Endothelial cell of umbilical vein (primary cell): ENCODE measurements around the gene BAAT. TPM values are rescaled to one million over a fixed set of nuclear protein-coding genes. Genes with fewer than 3 reads are reported as not detected.

ENCODE experiments used
- BruUV-seq: library from RNA; stranded (reverse); fragments of 400-500 nt; replicated peaks from 2 replicates; lab custom pipeline; 2021; lab: Mats Ljungman, UMichigan
- CTCF ChIA-PET: fragments of 300-600, 350-600 bp; sonication (Branson Sonifier 250); formaldehyde crosslinking; loops from one replicate; lab custom pipeline; 2021; ENCODE audit warnings: antibody characterized with exemption, inconsistent platforms; lab: Charles Lee
- POLR2A ChIA-PET: fragments of 300-600, 350-600 bp; sonication (Branson Sonifier 250); formaldehyde crosslinking; loops from one replicate; lab custom pipeline; 2021; ENCODE audit warnings: antibody characterized with exemption, inconsistent platforms; lab: Charles Lee
- DNase-seq: peaks from one replicate; pipeline ENCODE4 v3.0.0-alpha.2; 2011; ENCODE audit warnings: low read depth, low spot score
- FAIRE-seq: peaks from 2 replicates; lab custom pipeline; 2011; peaks lifted over from hg19 to GRCh38; lab: Jason Lieb, UNC
- H2AFZ ChIP-seq: 2 replicates; pipeline ENCODE4 v1.6.0; 2012; ENCODE audit warnings: low read depth, low read length, control low read depth, inconsistent platforms
- H3K27ac ChIP-seq: 2 replicates; pipeline ENCODE4 v1.5.1; 2011; ENCODE audit warnings: low read depth, mild to moderate bottlenecking, control low read depth, low read length, moderate library complexity; ENCODE audit not compliant: insufficient read depth
- H3K27me3 ChIP-seq, 2 experiments: 2 replicates each; pipeline versions ENCODE4 v1.6.0 to v1.6.1; 2011; ENCODE audit warnings: low read length in 2 of 2, mixed read lengths in 1 of 2; ENCODE audit not compliant: control insufficient read depth in 2 of 2, insufficient read depth in 2 of 2
- H3K36me3 ChIP-seq, 2 experiments: 2 replicates in 1 of 2; 3 replicates in 1 of 2; pipeline ENCODE4 v1.5.1; 2011; ENCODE audit warnings: low read length in 2 of 2, mild to moderate bottlenecking in 1 of 2, moderate library complexity in 1 of 2; ENCODE audit not compliant: control insufficient read depth in 2 of 2, insufficient read depth in 2 of 2; ENCODE audit errors: extremely low read depth in 1 of 2
- H3K4me1 ChIP-seq: 3 replicates; pipeline ENCODE4 v1.5.1; 2011; ENCODE audit warnings: mild to moderate bottlenecking, low read length; ENCODE audit not compliant: control insufficient read depth, insufficient read depth; ENCODE audit errors: extremely low read depth
- H3K4me2 ChIP-seq: 2 replicates; pipeline ENCODE4 v1.6.1; 2011; ENCODE audit warnings: low read length, control low read depth, mixed read lengths; ENCODE audit not compliant: insufficient read depth
- H3K4me3 ChIP-seq, 3 experiments: fragments of 200-600 bp in 1 of 3; sonication (generic), shearing (Covaris generic) in 1 of 3; replicated peaks in 1 of 3; 2 replicates each; pipeline ENCODE4 v1.5.1; 2011 to 2016; ENCODE audit warnings: control low read depth in 3 of 3, low read length in 3 of 3, mild to moderate bottlenecking in 2 of 3, inconsistent platforms in 1 of 3, low read depth in 1 of 3, moderate library complexity in 1 of 3; ENCODE audit not compliant: insufficient read depth in 1 of 3
- H3K79me2 ChIP-seq: 2 replicates; pipeline ENCODE4 v1.6.0; 2012; ENCODE audit warnings: low read length, inconsistent platforms; ENCODE audit not compliant: control insufficient read depth, insufficient read depth
- H3K9ac ChIP-seq: replicated peaks from 2 replicates; pipeline ENCODE3; 2011; ENCODE audit warnings: low read length, control low read depth; ENCODE audit not compliant: insufficient read depth; ENCODE audit errors: extremely low read depth
- H3K9me1 ChIP-seq: replicated peaks from 3 replicates; pipeline ENCODE4 v1.6.0; 2011; ENCODE audit warnings: mild to moderate bottlenecking, low read length; ENCODE audit not compliant: control insufficient read depth, insufficient read depth; ENCODE audit errors: extremely low read depth
- H3K9me3 ChIP-seq: replicated peaks from 2 replicates; pipeline ENCODE4 v1.5.1; 2012; ENCODE audit warnings: low read length, inconsistent platforms; ENCODE audit not compliant: control insufficient read depth, insufficient read depth
- H4K20me1 ChIP-seq: replicated peaks from 2 replicates; pipeline ENCODE3; 2011; ENCODE audit warnings: mild to moderate bottlenecking, low read length; ENCODE audit not compliant: control insufficient read depth, insufficient read depth; ENCODE audit errors: extremely low read depth
- EZH2 ChIP-seq: IDR thresholded peaks from 2 replicates; pipeline ENCODE4 v1.6.1; 2012; ENCODE audit warnings: borderline replicate concordance, low read depth, mild to moderate bottlenecking, moderate library complexity, low read length, inconsistent platforms; ENCODE audit not compliant: severe bottlenecking
- FOS ChIP-seq: IDR thresholded peaks from 2 replicates; pipeline ENCODE4 v1.6.1; 2011; ENCODE audit warnings: mild to moderate bottlenecking, low read length, moderate library complexity, borderline replicate concordance; ENCODE audit not compliant: insufficient read depth
- GATA2 ChIP-seq: IDR thresholded peaks from 2 replicates; pipeline ENCODE4 v1.7.0; 2011; ENCODE audit warnings: low read depth, mild to moderate bottlenecking, moderate library complexity, mixed read lengths, low read length; ENCODE audit not compliant: insufficient read length, insufficient read depth
- JUN ChIP-seq: IDR thresholded peaks from 2 replicates; pipeline ENCODE4 v1.6.1; 2011; ENCODE audit warnings: borderline replicate concordance, low read depth; ENCODE audit not compliant: insufficient read length, insufficient read depth
- MYC ChIP-seq: IDR thresholded peaks from one replicate; pipeline ENCODE4 v1.6.1; 2011; ENCODE audit warnings: mild to moderate bottlenecking, low read depth, low read length
- POLR2A ChIP-seq: IDR thresholded peaks from 2 replicates; pipeline ENCODE4 v1.6.1; 2012; ENCODE audit warnings: low read depth, mild to moderate bottlenecking, control low read depth, low read length
- POLR2AphosphoS5 ChIP-seq: IDR thresholded peaks from 2 replicates; pipeline ENCODE4 v1.6.1; 2012; ENCODE audit warnings: low read depth, mild to moderate bottlenecking, control low read depth, low read length, moderate library complexity; ENCODE audit not compliant: insufficient read depth
- dilution Hi-C: fragments of 300-500 bp; cut with MboI; formaldehyde crosslinking; loops from one replicate; pipeline ENCODE4 v1.15.0; 2019; ENCODE audit warnings: low sequenced_read_pairs; ENCODE audit not compliant: extremely low pct_ligation_motif_present
- intact Hi-C: fragments of 100-400 bp; cut with micrococcal nuclease; formaldehyde crosslinking; loops from one replicate; pipeline ENCODE4 v1.10.0; 2022
- polyA plus RNA-seq, 4 experiments: library from polyadenylated mRNA; depleted of rRNA in 3 of 4; stranded (reverse) in 3 of 4; unstranded in 1 of 4; fragments of >200 nt; gene quantifications; 2 replicates each; pipeline versions ENCODE4 v1.2.1 to v1.2.3, GENCODE V29; 2011 to 2012; ENCODE audit warnings: missing spikeins in 1 of 4
- total RNA-seq: library from RNA; stranded (reverse); gene quantifications from 2 replicates; pipeline ENCODE4 v1.2.3, GENCODE V29; 2021
- TF ChIP-seq, protein P1 (sequence below): IDR thresholded peaks from 2 replicates; pipeline ENCODE4 v1.6.1; 2011; ENCODE audit not compliant: insufficient read depth, insufficient read length
- TF ChIP-seq, protein P2 (sequence below), 2 donors: IDR thresholded peaks; 1 replicate in 1 of 2; 2 replicates in 1 of 2; pipeline ENCODE4 v1.5.1; 2011; ENCODE audit warnings: low read length in 2 of 2, mild to moderate bottlenecking in 2 of 2, moderate library complexity in 2 of 2, control low read depth in 1 of 2, inconsistent platforms in 1 of 2, low read depth in 1 of 2; ENCODE audit not compliant: insufficient read depth in 1 of 2; ENCODE audit errors: extremely low read depth in 1 of 2

The BAAT gene
- total and polyA plus RNA-seq, 2 donors (not counting 3 experiments of a cell fraction or from before 2014, with no cell fraction given): 0.01 TPM; not detected in 1

DNA sequence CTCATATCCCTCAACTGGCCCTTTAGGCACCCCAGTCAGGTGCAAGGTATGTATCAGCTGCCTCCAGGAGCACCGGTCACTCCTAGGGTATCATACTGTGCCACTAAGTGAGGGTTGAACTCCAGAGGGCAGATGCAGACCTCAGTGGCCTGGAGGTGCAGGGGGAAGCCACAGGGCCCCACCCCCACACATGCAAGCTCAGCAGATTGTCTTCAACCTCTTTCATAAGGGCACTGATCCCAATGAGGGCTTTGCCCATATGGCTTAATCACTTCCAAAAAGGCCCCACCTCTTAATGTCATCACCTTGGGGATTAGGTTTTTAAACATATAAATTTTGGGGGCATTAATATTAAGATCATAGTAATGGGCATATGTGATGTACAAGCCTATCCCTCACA lies 28.2 kb downstream of the BAAT start:
- FAIRE-seq: no peak
- no peaks in the 10 kb centered on the region for H3K79me2 ChIP-seq
- H3K9me1 ChIP-seq: no peaks in the 10 kb centered on the region
- no peak overlapping the region for H3K4me3 ChIP-seq
- H2AFZ ChIP-seq: no peak overlapping the region
- H3K4me1 ChIP-seq: no peaks in the 10 kb centered on the region
- CTCF ChIA-PET: no interaction called here
- DNase-seq: no peak
- BruUV-seq: no TSS peak
- dilution Hi-C loops (no loop called here), intact Hi-C loops (no loop called here)
- H4K20me1 ChIP-seq: no peaks in the 10 kb centered on the region
- H3K27ac ChIP-seq: no peak overlapping the region
- TF ChIP-seq, protein P1, sequence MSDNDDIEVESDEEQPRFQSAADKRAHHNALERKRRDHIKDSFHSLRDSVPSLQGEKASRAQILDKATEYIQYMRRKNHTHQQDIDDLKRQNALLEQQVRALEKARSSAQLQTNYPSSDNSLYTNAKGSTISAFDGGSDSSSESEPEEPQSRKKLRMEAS: no peak
- TF ChIP-seq JUN (no peak), POLR2AphosphoS5 (no peak), EZH2 (no peak), MYC (no peak), FOS (no peak), POLR2A (no peak), GATA2 (no peak)
- TF ChIP-seq, protein P2, sequence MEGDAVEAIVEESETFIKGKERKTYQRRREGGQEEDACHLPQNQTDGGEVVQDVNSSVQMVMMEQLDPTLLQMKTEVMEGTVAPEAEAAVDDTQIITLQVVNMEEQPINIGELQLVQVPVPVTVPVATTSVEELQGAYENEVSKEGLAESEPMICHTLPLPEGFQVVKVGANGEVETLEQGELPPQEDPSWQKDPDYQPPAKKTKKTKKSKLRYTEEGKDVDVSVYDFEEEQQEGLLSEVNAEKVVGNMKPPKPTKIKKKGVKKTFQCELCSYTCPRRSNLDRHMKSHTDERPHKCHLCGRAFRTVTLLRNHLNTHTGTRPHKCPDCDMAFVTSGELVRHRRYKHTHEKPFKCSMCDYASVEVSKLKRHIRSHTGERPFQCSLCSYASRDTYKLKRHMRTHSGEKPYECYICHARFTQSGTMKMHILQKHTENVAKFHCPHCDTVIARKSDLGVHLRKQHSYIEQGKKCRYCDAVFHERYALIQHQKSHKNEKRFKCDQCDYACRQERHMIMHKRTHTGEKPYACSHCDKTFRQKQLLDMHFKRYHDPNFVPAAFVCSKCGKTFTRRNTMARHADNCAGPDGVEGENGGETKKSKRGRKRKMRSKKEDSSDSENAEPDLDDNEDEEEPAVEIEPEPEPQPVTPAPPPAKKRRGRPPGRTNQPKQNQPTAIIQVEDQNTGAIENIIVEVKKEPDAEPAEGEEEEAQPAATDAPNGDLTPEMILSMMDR (IDR thresholded peaks at IDR 0.05; ENCODE audit: extremely low read depth in 1 of 2, insufficient read depth in 1 of 2, low read depth in 1 of 2, low read length in 2 of 2): no peak
- no peaks in the 10 kb centered on the region for H3K36me3 ChIP-seq
- H3K27me3 ChIP-seq: no peaks in the 10 kb centered on the region
- no peak overlapping the region for H3K9ac ChIP-seq
- H3K4me2 ChIP-seq: no peak overlapping the region
- H3K9me3 ChIP-seq: no peaks in the 10 kb centered on the region
- POLR2A ChIA-PET: no interaction called here
